ENCODE measurements around the gene NAA60.

The NAA60 gene

GRCh38 chr16:3443108-3444031, at the start of gene NAA60, which contains the start of gene ZNF597:
TSS of gene NAA60 (plus strand) at chr16:3443680. CDS start at chr16:3476228, 32,548 bp downstream.
TSS of gene ZNF597 (minus strand) at chr16:3443504. CDS start at chr16:3443153, 351 bp downstream.
- peak; percentile 91 for DNase-seq (ENCODE audit: low spot score)

- no peak for DNase-seq (ENCODE audit: low spot score)
Measured at GRCh38 chr16:3400446-3400778, 43.1 kb upstream of the NAA60 start.

- peak; percentile 100 for DNase-seq (ENCODE audit: low spot score)
Measured at GRCh38 chr16:3400779-3401688, 42.4 kb upstream of the NAA60 start, which contains the start of the genes ZNF174 and ZSCAN32. TSS of gene ZNF174 (plus strand) at chr16:3401215. CDS start at chr16:3402005, 790 bp downstream. TSS of gene ZSCAN32 (minus strand) at chr16:3401004. CDS start at chr16:3397557, 3,447 bp downstream.

- DNase-seq (ENCODE audit: low spot score), result peak; percentile 15
Measured at GRCh38 chr16:3401719-3402397, 41.6 kb upstream of the NAA60 start.

- DNase-seq (ENCODE audit: low spot score), result no peak
Measured at GRCh38 chr16:3408561-3409197, 34.8 kb upstream of the NAA60 start.

- DNase-seq (ENCODE audit: low spot score), result no peak
Measured at GRCh38 chr16:3413730-3414379, 29.6 kb upstream of the NAA60 start.

GRCh38 chr16:3431779-3432219, 11.7 kb upstream of the NAA60 start:
- peak; percentile 41 for DNase-seq (ENCODE audit: low spot score)

GRCh38 chr16:3434373-3434772, 9.1 kb upstream of the NAA60 start:
- DNase-seq (ENCODE audit: low spot score), result no peak

- no peak for DNase-seq (ENCODE audit: low spot score)
Measured at GRCh38 chr16:3439637-3440036, 3.8 kb upstream of the NAA60 start.

GRCh38 chr16:3444032-3444388, 530 bp downstream of the NAA60 start:
- DNase-seq (ENCODE audit: low spot score), result peak; percentile 73

GRCh38 chr16:3454093-3454492, 10.6 kb downstream of the NAA60 start:
- no peak for DNase-seq (ENCODE audit: low spot score)

GRCh38 chr16:3454631-3455147, 11.2 kb downstream of the NAA60 start:
- no peak for DNase-seq (ENCODE audit: low spot score)

GRCh38 chr16:3457434-3458252, 14.2 kb downstream of the NAA60 start:
- peak; percentile 99 for DNase-seq (ENCODE audit: low spot score)

- DNase-seq (ENCODE audit: low spot score), result peak; percentile 48
Measured at GRCh38 chr16:3458278-3458851, 14.9 kb downstream of the NAA60 start.

- peak; percentile 28 for DNase-seq (ENCODE audit: low spot score)
Measured at GRCh38 chr16:3458852-3459361, 15.4 kb downstream of the NAA60 start.

- no peak for DNase-seq (ENCODE audit: low spot score)
Measured at GRCh38 chr16:3459401-3460090, 16.1 kb downstream of the NAA60 start.

- DNase-seq (ENCODE audit: low spot score), result no peak
Measured at GRCh38 chr16:3460121-3460520, 16.6 kb downstream of the NAA60 start.

- no peak for DNase-seq (ENCODE audit: low spot score)
Measured at GRCh38 chr16:3460585-3460984, 17.1 kb downstream of the NAA60 start.

Measured in AG08395 (cell line).